Sigmoid colon (tissue), 4 donors: ENCODE data around the gene BSDC1.

Experiments used
- POLR2A ChIP-seq, 2 donors: fragments of 450-650 bp; IDR thresholded peaks; one replicate each; pipeline ENCODE4 v1.6.1; 2016; ENCODE audit warnings: antibody characterized with exemption in 2 of 2, mild to moderate bottlenecking in 2 of 2, moderate library complexity in 2 of 2
- POLR2AphosphoS5 ChIP-seq, 4 donors: sonication (generic); formaldehyde crosslinking; IDR thresholded peaks; one replicate each; pipeline ENCODE4 v1.6.1; 2017; ENCODE audit warnings: antibody characterized with exemption in 4 of 4
- TF ChIP-seq, protein P1 (sequence below), 4 experiments: fragments of 450-650 bp in 3 of 4; fragments of 200-600 bp in 1 of 4; IDR thresholded peaks; one replicate each; pipeline ENCODE4 v1.5.1; 2016 to 2019; ENCODE audit warnings: antibody characterized with exemption in 4 of 4, mild to moderate bottlenecking in 3 of 4, moderate library complexity in 2 of 4

DNA sequence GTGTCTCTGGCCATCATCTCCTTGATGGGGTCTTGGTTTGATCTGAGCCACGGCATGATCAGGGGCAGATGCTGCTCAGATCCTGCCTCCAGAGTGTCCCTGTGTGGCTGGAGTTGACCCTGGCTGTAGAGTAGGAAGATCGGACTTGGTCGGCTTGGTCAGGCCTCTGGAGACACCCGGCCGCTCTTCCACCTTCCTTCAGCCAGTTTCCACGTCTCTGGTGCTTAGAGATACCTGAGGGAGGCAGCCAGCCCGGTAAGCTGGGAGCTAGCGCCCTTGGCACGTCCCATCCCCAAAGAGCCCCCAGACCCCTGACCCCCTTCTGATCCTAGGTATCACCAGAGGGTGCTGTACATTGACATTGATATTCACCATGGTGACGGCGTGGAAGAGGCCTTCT, 67.0 kb downstream of the BSDC1 start:
- TF ChIP-seq POLR2A (IDR thresholded peaks at IDR 0.05) (no peak), POLR2AphosphoS5 (IDR thresholded peaks at IDR 0.05) (no peak)
- TF ChIP-seq, protein P1, sequence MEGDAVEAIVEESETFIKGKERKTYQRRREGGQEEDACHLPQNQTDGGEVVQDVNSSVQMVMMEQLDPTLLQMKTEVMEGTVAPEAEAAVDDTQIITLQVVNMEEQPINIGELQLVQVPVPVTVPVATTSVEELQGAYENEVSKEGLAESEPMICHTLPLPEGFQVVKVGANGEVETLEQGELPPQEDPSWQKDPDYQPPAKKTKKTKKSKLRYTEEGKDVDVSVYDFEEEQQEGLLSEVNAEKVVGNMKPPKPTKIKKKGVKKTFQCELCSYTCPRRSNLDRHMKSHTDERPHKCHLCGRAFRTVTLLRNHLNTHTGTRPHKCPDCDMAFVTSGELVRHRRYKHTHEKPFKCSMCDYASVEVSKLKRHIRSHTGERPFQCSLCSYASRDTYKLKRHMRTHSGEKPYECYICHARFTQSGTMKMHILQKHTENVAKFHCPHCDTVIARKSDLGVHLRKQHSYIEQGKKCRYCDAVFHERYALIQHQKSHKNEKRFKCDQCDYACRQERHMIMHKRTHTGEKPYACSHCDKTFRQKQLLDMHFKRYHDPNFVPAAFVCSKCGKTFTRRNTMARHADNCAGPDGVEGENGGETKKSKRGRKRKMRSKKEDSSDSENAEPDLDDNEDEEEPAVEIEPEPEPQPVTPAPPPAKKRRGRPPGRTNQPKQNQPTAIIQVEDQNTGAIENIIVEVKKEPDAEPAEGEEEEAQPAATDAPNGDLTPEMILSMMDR (IDR thresholded peaks at IDR 0.05) = no peak
